ENCODE data around the gene MYBBP1A. TPM values are rescaled to one million over a fixed set of nuclear protein-coding genes. Genes with fewer than 3 reads are reported as not detected.

Gene MYBBP1A
- total RNA-seq, 2 donors from 2014 or later = 17.6 to 34.9 TPM

DNA sequence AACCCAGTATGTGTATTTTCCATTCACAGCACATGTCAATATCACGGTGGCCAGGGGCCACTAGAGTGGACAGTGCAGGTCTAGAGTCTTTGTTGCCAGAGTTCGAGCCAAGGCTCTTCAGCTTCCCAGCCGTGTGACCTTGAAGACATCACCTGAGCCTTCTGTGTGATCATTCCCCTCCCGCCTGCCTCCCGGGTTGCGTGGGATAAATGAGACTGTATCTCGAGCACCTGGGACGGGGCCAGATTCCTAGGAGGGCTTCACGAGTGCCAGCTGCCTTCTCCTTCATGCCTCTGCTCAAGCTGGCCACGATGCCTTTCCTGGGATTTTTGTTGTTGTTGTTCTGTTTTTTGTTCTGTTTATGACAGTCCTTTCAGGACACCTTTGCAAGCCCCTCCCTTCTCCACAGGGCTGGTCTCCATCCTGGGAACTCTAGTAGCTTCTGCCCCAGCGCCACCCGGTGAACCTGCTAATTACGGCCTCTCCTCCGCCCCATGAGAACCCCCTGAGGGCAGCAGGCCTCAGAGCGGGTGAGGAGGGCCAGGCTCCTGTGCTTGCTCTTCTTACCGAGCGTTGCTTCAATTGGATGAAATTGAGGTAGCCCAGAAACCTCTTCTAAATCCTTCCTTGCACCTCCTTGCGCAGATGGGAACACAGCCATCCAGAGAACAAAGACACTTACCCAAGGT is 52.6 kb downstream of the MYBBP1A start:
- DNase-seq = no peak
- intact Hi-C loops (cut with DNase I) = loop anchor here in 1 of 2 donors (10.0 kb wide), 1 partner anchor 78 kb away; no protein-coding TSS in a partner anchor
- no peak for ATAC-seq

DNA sequence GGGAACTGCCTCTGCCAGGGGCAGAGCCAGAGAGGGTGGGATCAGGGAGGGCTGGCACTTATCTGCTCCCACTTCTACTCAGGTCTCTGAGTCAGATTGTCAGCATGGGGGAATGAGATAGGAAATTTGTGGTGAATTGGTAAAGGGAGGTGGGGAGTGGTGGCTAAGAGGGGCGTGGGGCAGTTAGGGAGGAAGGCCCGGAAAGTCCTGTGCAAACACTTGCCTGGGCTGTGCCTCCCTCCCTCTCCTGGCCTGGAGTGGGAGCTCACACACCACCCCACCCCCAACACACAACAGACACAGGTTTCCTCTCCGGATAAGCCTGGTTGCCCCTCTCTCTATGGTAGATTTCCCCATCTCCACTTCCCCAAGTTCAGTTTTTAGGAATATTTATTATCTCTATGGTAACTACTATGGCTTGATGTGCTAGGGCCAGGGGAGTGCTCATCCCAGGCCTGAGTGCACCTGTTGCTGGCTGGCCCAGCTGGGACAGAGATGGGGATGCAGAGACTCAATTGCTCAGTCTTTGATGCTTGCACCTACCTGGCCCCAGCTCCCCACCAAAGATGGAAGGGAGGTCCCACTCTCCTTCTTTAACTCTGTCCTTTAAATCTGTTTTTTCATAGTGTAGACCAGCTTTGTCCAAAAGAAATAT is 53.8 kb downstream of the MYBBP1A start:
- intact Hi-C loops (cut with DNase I) = loop anchor here in 1 of 2 donors (10.0 kb wide), 1 partner anchor 77 kb away; no protein-coding TSS in a partner anchor
- no peak for ATAC-seq

DNA sequence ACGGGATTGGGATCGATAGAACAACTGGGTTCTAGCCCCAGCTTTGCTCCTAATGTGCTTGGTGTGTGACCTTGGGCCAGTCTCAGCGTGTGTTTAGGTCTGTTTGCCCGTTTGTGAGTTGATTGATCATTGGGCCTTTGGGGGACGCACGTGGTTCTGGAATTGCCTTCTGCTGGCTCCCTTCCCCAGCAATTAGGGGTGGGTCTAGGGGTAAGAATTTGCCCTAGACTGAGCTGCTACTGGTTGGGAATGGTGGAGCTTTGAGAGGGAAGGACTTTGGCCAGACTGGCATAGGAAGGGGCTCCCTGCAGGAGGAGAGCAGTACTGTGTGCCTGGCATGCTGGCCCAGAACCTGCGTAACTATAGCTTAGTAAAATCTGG is 55.0 kb downstream of the MYBBP1A start:
- no peak for ATAC-seq
- intact Hi-C loops (cut with DNase I) = loop anchor here in 1 of 2 donors (10.0 kb wide), 1 partner anchor 75 kb away; no protein-coding TSS in a partner anchor
- DNase-seq = no peak

More for the DNA sequence above, 53.8 kb downstream of the MYBBP1A start:
- DNase-seq = no peak

DNA sequence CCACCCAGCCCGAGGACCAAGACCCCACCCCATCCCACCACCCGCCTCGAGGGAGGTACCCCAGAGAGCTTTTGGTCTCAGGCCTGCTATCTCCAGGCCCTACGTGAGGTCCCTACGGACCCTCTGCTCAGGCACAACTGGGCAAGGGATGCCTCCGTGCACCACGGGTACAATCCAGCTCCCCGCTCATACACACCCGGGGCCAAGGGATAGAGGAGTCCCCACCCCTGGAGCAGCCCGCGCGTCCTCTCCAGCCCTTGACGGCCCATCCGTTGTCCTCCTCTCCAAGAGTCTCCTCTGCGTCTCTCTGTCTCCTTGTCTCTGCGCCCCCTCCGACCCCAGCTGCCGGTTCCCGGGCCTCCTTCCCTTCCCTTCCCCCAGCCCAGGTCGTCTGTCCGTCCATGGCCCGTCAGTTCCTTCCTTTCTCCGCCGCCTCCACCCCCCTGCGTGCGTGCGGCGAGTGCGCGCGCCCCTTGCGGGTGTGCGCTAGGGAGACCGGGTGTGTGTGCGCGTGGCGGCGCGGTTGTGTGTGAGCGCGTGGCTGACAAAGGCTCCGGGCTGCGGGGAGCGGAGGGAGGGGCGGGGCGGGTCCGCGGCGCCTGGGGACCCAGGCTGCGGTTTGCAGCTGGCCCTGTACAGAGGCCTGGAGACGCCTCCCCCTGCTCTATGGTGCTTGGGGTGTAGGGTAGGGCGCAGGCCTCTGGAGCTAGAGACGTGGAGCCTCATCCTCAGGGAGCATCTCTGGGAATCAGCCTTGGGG is 55.6 kb downstream of the MYBBP1A start:
- DNase-seq (no peak), ATAC-seq (peak; percentile 17 to 32)
- intact Hi-C loops (cut with DNase I) = loop anchor here in 1 of 2 donors (10.0 kb wide), 1 partner anchor 75 kb away; no protein-coding TSS in a partner anchor

DNA sequence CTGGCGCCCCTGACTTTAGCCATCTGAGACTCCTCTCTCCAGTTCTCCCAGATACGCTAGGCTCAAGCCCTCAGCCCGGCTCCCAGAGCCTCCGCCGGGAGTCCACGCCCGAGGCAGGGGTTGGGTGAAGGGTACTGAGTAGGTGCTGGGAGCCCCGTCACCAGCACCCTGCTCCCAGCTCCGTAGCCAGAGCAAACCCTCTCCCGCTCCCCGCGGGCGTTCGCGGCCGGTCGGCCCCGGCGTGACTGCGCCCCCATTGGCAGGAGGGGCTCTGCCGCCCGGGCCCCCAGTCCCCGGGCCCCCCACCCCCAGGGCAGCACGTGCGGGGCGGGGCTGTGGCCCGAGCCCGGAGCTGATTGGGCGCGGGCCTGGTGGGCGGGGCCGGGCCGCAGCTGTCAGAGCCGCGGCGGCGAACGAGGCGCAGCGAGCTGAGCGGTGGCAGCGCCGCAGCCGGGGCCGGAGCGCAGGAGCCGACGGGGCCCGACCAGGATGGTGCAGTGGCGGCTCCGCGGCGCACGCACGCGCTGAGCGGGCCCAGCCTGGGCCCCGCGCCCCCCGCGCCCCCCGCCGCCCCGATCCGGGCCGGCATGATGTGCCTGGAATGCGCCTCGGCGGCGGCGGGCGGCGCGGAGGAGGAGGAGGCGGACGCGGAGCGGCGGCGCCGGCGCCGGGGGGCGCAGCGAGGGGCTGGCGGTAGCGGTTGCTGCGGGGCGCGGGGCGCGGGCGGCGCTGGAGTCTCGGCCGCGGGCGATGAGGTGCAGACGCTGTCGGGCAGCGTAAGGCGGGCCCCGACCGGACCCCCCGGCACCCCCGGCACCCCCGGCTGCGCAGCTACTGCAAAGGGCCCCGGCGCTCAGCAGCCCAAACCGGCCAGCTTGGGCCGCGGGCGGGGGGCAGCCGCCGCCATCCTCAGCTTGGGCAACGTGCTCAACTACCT is 56.5 kb downstream of the MYBBP1A start, which contains the start of gene SPNS2:
Gene SPNS2, plus strand, starts transcription at position 421 of the 937 bp plus-strand sequence. Its CDS starts 167 bp downstream, at position 588.
- intact Hi-C loops (cut with DNase I) = no loop called here
- ATAC-seq = peak; percentile 89 to 91
- peak; percentile 79 for DNase-seq

DNA sequence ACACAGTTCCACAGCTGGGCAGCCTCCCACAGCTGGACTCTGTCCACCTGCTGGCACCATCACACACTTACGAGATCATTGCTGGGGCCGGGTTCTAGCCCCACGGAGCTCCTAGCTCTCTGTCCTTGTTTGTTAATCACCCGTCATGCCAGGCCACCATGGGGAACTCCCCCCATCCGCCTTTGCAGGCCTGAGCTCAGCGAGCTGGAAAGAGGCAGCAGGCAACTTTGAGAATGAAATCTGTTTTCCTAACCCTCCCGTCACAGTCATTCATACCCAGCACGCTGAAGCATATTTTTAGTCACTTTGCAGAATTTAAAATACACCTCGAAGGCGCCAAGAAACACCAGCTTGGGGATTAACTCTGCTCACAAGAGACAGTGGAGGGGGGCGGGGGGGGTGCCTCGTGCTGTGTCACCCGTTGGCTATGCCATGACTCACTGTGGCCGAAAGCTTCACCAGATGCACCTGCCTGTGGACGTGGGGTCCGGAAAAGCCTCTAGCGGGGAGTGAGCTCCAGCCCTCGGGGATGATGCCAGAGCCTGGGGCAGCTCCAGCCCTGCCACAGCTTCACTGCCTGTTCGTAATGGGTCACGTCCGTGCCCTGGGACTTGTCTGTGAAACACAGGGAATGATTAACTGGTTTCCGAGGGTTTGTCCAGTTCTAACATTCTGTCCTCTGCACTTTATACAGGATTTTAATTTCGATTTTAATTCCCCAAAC is 57.9 kb downstream of the MYBBP1A start:
- ATAC-seq (peak in 1 of 2 donors; percentile 9), DNase-seq (no peak)
- intact Hi-C loops (cut with DNase I) = no loop called here

DNA sequence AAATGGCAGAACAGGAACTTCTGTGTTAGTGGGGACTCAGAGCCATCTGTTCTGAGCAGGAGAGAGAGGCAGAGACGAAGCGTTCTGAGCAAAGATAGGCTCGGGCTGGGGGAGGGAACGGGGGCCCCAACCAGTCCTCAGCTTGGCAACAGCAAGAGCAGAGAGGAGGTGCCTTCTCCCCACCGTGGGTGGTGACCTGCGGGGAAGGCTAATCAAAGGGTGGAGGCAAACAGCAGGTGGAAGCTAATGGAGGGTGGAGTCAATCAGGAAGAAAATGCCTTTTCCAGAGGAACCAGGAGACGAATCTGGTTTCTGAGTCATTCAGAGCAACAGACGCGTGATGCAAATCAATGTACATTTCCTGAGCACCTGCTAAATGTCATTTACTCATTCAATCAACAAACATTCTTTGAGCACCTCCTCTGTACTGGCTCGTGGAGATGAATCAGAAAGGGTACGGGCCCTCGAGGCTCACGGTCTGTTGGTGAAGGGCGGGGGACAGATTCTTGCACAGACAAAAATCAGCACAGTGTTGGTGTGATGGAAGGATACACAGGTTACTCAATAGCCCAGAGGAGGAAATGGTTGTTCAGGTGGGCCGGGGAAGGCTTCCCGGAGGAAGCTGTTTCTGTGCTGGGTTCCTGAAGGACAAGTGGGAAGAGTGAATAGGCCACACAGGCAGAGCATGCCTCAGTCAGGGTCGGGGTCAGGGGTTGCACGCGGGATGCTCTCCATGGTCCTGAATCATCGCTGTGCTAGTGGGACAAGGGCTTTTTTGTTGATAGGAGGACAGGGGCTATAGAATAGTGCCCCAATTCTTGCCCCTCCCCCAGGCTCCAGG is 62.2 kb downstream of the MYBBP1A start:
- ATAC-seq = peak in 1 of 2 donors; percentile 45
- intact Hi-C loops (cut with DNase I) = no loop called here
- DNase-seq = no peak

DNA sequence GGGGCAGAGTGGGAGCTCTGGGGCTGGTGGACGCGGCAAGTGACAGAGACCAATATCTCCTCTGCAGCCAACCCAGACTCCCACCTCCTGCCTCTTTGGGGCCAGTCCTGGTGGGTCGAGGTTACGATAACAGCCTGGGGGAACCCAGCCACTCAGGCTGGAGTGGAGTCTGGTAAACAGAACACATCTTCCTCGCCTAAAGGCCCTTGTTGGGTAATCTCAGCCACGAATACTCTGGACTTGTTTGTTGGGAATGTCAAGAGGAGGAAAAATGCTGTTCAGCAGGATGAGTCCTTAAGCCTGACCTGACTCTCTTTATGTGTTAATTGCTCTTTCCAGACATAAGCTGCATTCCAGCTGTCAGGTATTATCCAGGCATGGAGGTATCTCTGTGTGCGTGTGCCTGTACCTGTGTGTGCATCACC is 64.5 kb downstream of the MYBBP1A start:
- intact Hi-C loops (cut with DNase I) = no loop called here
- no peak for DNase-seq
- ATAC-seq = no peak

DNA sequence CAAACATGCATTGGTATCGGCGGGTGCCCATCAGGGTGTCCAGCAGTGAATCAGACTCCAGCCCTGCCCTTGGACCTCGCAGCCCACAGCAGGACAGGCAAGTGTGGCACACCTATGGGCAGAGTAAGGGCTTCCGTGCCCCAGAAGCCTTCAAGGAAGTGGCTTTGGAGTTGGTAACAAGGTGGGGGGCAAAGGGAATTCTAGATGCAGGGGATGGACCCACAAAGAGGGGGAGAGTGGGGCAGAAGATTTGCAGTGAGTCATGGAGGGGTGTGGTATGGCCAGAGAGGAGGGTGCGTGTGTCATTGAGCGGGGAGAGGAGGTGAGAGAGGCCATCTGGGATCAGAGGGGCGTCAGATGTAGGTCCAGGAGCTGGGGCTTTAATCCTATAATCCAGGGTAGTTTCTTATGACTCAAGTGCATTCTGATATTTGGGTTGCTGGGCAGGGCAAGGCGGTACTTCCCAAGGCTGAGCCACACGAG is 65.0 kb downstream of the MYBBP1A start:
- intact Hi-C loops (cut with DNase I) = no loop called here
- DNase-seq (no peak), ATAC-seq (no peak)

DNA sequence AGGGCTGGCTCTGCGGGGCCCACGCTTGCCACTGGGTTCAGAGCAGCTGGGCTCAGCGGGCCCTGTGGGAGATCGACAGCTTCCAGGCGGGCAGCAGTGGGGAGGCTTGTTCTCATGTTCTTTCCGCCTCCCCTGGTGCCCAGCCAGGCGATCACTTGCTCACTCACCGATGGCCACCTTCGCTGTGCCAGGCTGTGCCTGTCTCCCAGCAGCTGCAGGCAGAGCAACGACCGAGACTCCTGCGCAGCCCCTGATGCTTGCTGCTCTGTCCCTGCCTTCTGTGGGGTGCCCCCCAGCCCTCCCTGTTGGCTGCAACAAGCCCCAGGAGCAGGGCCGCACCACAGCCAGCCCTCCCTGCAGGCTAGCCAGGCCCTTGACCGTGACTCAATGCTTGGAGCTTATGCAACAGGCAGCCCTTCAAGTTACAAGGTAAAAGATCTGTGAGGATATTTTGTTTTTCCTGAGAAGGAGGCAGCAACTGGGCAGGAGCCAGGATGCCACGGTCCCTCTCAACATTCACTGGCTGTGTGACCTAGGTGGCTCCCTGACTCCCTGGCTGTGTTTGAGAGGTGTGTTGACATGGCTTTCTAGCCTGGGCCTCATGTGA is 66.1 kb downstream of the MYBBP1A start:
- intact Hi-C loops (cut with DNase I) = no loop called here
- peak in 1 of 2 donors; percentile 34 for ATAC-seq

More for the DNA sequence above, 66.1 kb downstream of the MYBBP1A start:
- DNase-seq = no peak

Other genes with a start within 250 kb of the MYBBP1A start
- gene UBE2G1, start 188.7 kb downstream of the MYBBP1A start, total RNA-seq = 10 to 100 TPM; 52.7 to 53.4 TPM
- gene SPNS3, start 121.4 kb downstream of the MYBBP1A start, total RNA-seq = under 1 TPM; 0.42 to 0.59 TPM
- 10 to 100 TPM; 14.2 to 23.4 TPM for gene SPNS2, start 56.5 kb downstream of the MYBBP1A start, total RNA-seq
- gene GGT6, start 5.2 kb upstream of the MYBBP1A start, total RNA-seq = not detected
- 10 to 100 TPM; 13.2 to 13.3 TPM for gene SMTNL2, start 29.1 kb upstream of the MYBBP1A start, total RNA-seq
- gene ALOX15, start 86.3 kb upstream of the MYBBP1A start, total RNA-seq = 10 to 100 TPM in 1 of 2 donors, 1 to 10 TPM in 1; 4.7 to 11.7 TPM
- 10 to 100 TPM; 36.4 to 38.7 TPM for gene PELP1, start 148.8 kb upstream of the MYBBP1A start, total RNA-seq
- 10 to 100 TPM; 30.7 to 43.5 TPM for gene ARRB2, start 155.2 kb upstream of the MYBBP1A start, total RNA-seq
- 10 to 100 TPM; 16.9 to 17.6 TPM for gene MED11, start 176.0 kb upstream of the MYBBP1A start, total RNA-seq
- gene ZMYND15, start 184.4 kb upstream of the MYBBP1A start, total RNA-seq = under 1 TPM; 0.21 to 0.39 TPM
- gene CXCL16, start 184.5 kb upstream of the MYBBP1A start, total RNA-seq = 1 to 10 TPM; 6.5 to 8.2 TPM
- gene TM4SF5, start 216.5 kb upstream of the MYBBP1A start, total RNA-seq = not detected
- 1 to 10 TPM in 1 of 2 donors, under 1 TPM in 1; 0.81 to 1.1 TPM for gene VMO1, start 231.0 kb upstream of the MYBBP1A start, total RNA-seq
- gene GLTPD2, start 233.6 kb upstream of the MYBBP1A start, total RNA-seq = not detected
- 100 to 1,000 TPM; 145 to 147 TPM for gene PSMB6, start 240.8 kb upstream of the MYBBP1A start, total RNA-seq

Measured in left cardiac atrium (tissue), 4 donors.